ENCODE measurements around the gene TMED4.

GRCh38 chr7:44539669-44540506, 42.1 kb downstream of the TMED4 start:
- no peak for TF ChIP-seq SUZ12 (IDR thresholded peaks at IDR 0.05; ENCODE audit: unreplicated experiment)
- no peak for TF ChIP-seq POLR2A (IDR thresholded peaks at IDR 0.05; ENCODE audit: low read depth, low read length)
- no peak for TF ChIP-seq CTCF (IDR thresholded peaks at IDR 0.05 in 2 of 3, conservative IDR thresholded peaks at IDR 0.05 in 1 of 3; ENCODE audit: control insufficient read depth in 2 of 3, extremely low read depth in 1 of 3, insufficient read depth in 1 of 3, low read depth in 3 of 3, low read length in 3 of 3)
- no peak for TF ChIP-seq DPF2 (IDR thresholded peaks at IDR 0.05)
- TF ChIP-seq TAF1 (IDR thresholded peaks at IDR 0.05; ENCODE audit: borderline replicate concordance, low read depth, low read length), result no peak
- no peak for TF ChIP-seq RFX5 (IDR thresholded peaks at IDR 0.05; ENCODE audit: low read depth, low read length)
- TF ChIP-seq SREBF2 (IDR thresholded peaks at IDR 0.05; ENCODE audit: low read length), result no peak
- no peak for TF ChIP-seq BACH1 (IDR thresholded peaks at IDR 0.05; ENCODE audit: borderline replicate concordance)
